GM18907 (cell line): ENCODE results near the gene CDC34.

Experiments used
- ATAC-seq: cut with Tn5 transposase; IDR thresholded peaks from one replicate; pipeline ENCODE4 v1.9.1; 2021; ENCODE audit warnings: mild to moderate bottlenecking, moderate library complexity; ENCODE audit not compliant: unreplicated experiment

CDC34 gene

GRCh38 chr19:518598-519231 lies 12.8 kb upstream of the CDC34 start:
- no peak for ATAC-seq

- no peak for ATAC-seq
Measured at GRCh38 chr19:519449-519865, 12.1 kb upstream of the CDC34 start.

- ATAC-seq, result no peak
Measured at GRCh38 chr19:522726-523125, 8.8 kb upstream of the CDC34 start.

- ATAC-seq, result no peak
Measured at GRCh38 chr19:524062-524674, 7.4 kb upstream of the CDC34 start.

- no peak for ATAC-seq
Measured at GRCh38 chr19:525029-525428, 6.5 kb upstream of the CDC34 start.

GRCh38 chr19:525857-526419 lies 5.6 kb upstream of the CDC34 start:
- no peak for ATAC-seq

- peak; percentile 0 for ATAC-seq
Measured at GRCh38 chr19:530134-531008, 1.2 kb upstream of the CDC34 start.

- peak; percentile 64 for ATAC-seq
Measured at GRCh38 chr19:531009-531752, 379 bp upstream of the CDC34 start.

GRCh38 chr19:532561-533363 lies 1.2 kb downstream of the CDC34 start:
- no peak for ATAC-seq

GRCh38 chr19:533364-534058 lies 2.0 kb downstream of the CDC34 start:
- ATAC-seq, result no peak

- ATAC-seq, result no peak
Measured at GRCh38 chr19:534088-534487, 2.5 kb downstream of the CDC34 start.

GRCh38 chr19:535017-535835 lies 3.7 kb downstream of the CDC34 start:
- no peak for ATAC-seq

- ATAC-seq, result no peak
Measured at GRCh38 chr19:536031-536880, 4.7 kb downstream of the CDC34 start.

GRCh38 chr19:536881-537404 lies 5.4 kb downstream of the CDC34 start:
- ATAC-seq, result no peak

- ATAC-seq, result no peak
Measured at GRCh38 chr19:538641-539428, 7.3 kb downstream of the CDC34 start.

- ATAC-seq, result no peak
Measured at GRCh38 chr19:539429-540030, 8.0 kb downstream of the CDC34 start.
